Raji (cell line): Measurements from ENCODE around the gene CLDN4.

Source experiments
- POLR2A ChIP-seq: IDR thresholded peaks from 2 replicates; pipeline ENCODE4 v1.6.1; 2011; ENCODE audit warnings: low read depth, low read length, control low read depth; ENCODE audit not compliant: insufficient read depth

The CLDN4 gene

GRCh38 chr7:73823873-73824592, 6.8 kb upstream of the CLDN4 start:
- no peak for TF ChIP-seq POLR2A

GRCh38 chr7:73824986-73825385, 5.8 kb upstream of the CLDN4 start:
- TF ChIP-seq POLR2A = no peak

- TF ChIP-seq POLR2A = no peak
These were observed 3.2 kb upstream of the CLDN4 start for GRCh38 chr7:73827567-73828106.

GRCh38 chr7:73828107-73828803, 2.5 kb upstream of the CLDN4 start:
- TF ChIP-seq POLR2A = no peak

GRCh38 chr7:73828972-73829371, 1.8 kb upstream of the CLDN4 start:
- TF ChIP-seq POLR2A = no peak

- no peak for TF ChIP-seq POLR2A
These were observed 1.3 kb upstream of the CLDN4 start for GRCh38 chr7:73829505-73829904.

GRCh38 chr7:73829921-73830680, 695 bp upstream of the CLDN4 start:
- TF ChIP-seq POLR2A = no peak

GRCh38 chr7:73831584-73831833, 713 bp downstream of the CLDN4 start:
- TF ChIP-seq POLR2A = no peak

GRCh38 chr7:73831834-73832651, 1.2 kb downstream of the CLDN4 start:
- TF ChIP-seq POLR2A = no peak

GRCh38 chr7:73832806-73833205, 2.0 kb downstream of the CLDN4 start:
- TF ChIP-seq POLR2A = no peak

GRCh38 chr7:73833251-73833919, 2.6 kb downstream of the CLDN4 start:
- TF ChIP-seq POLR2A = no peak

- TF ChIP-seq POLR2A = no peak
These were observed 3.9 kb downstream of the CLDN4 start for GRCh38 chr7:73834626-73835191.

GRCh38 chr7:73838642-73839041, 7.8 kb downstream of the CLDN4 start:
- no peak for TF ChIP-seq POLR2A

GRCh38 chr7:73839290-73839689, 8.5 kb downstream of the CLDN4 start:
- no peak for TF ChIP-seq POLR2A
